ENCODE data around the gene TRAF3. TPM values are rescaled to one million over a fixed set of nuclear protein-coding genes. Genes with fewer than 3 reads are reported as not detected.

Gene TRAF3
- total RNA-seq, 5 donors from 2014 or later (not counting 1 experiment from before 2014, with no cell fraction given) = 29.6 to 46.1 (median 35.7) TPM

- no peak for DNase-seq
- Histone ChIP-seq H3K27ac (ENCODE audit: low read length) (peak overlapping the region; percentile 11), H3K36me3 (ENCODE audit: control insufficient read depth in 2 of 2, extremely low read depth in 1 of 2, insufficient read depth in 1 of 2, low read length in 1 of 2) (no peaks in the 10 kb centered on the region), H3K4me3 (ENCODE audit: control insufficient read depth in 1 of 2, extremely low read depth in 1 of 2, low read length in 1 of 2) (no peak overlapping the region), H3K9me3 (no peaks in the 10 kb centered on the region), H3K4me1 (ENCODE audit: control insufficient read depth in 1 of 2, extremely low read depth in 1 of 2, insufficient read depth in 2 of 2, low read length in 2 of 2) (peaks cover 8 to 35% of the 10 kb centered on the region in 2 experiments), H3K27me3 (replicated peaks in 1 of 2; ENCODE audit: control insufficient read depth in 2 of 2, extremely low read depth in 1 of 2, insufficient read depth in 2 of 2, low read length in 1 of 2) (peaks cover 0 to 4% of the 10 kb centered on the region in 2 experiments)
- peaks cover 14% of the 10 kb centered on the region for H3K36me3 Mint-ChIP-seq
- peak overlapping the region in 1 of 3 donors; percentile 48 for H3K4me3 Mint-ChIP-seq
- H3K4me1 Mint-ChIP-seq = peaks cover 25 to 27% (median 26%) of the 10 kb centered on the region in 3 donors
- no peaks in the 10 kb centered on the region for H3K9me3 Mint-ChIP-seq
- no peaks in the 10 kb centered on the region for H3K27me3 Mint-ChIP-seq
- ChIA-PET POLR2A (no interaction called here), CTCF (interaction anchor here in 1 of 2 donors (0.5 kb wide), 1 partner anchor 264 kb away, joined by 4 read pairs; no protein-coding TSS in a partner anchor)
- 97% methylated on average over 19 of the region's 23 CpGs for WGBS (ENCODE audit: insufficient coverage)
- ATAC-seq (replicated peaks in 1 of 4) = no peak
- peak overlapping the region; percentile 90 for H3K27ac Mint-ChIP-seq
These were observed 172.7 kb downstream of the TRAF3 start for GRCh38 chr14:102949801-102950451.

- Mint-ChIP-seq H3K4me1 (peaks cover 25 to 27% (median 26%) of the 10 kb centered on the region in 3 donors), H3K27ac (no peak overlapping the region), H3K27me3 (no peaks in the 10 kb centered on the region), H3K9me3 (no peaks in the 10 kb centered on the region), H3K36me3 (peaks cover 9% of the 10 kb centered on the region), H3K4me3 (no peak overlapping the region)
- no peaks in the 10 kb centered on the region for H3K36me3 ChIP-seq (ENCODE audit: control insufficient read depth in 2 of 2, extremely low read depth in 1 of 2, insufficient read depth in 1 of 2, low read length in 1 of 2)
- CTCF ChIA-PET = no interaction called here
- H3K27ac ChIP-seq (ENCODE audit: low read length) = no peak overlapping the region
- H3K4me1 ChIP-seq (ENCODE audit: control insufficient read depth in 1 of 2, extremely low read depth in 1 of 2, insufficient read depth in 2 of 2, low read length in 2 of 2) = peaks cover 8 to 35% of the 10 kb centered on the region in 2 experiments
- DNase-seq = no peak
- peaks cover 0 to 3% of the 10 kb centered on the region in 2 experiments for H3K27me3 ChIP-seq (replicated peaks in 1 of 2; ENCODE audit: control insufficient read depth in 2 of 2, extremely low read depth in 1 of 2, insufficient read depth in 2 of 2, low read length in 1 of 2)
- H3K4me3 ChIP-seq (ENCODE audit: control insufficient read depth in 1 of 2, extremely low read depth in 1 of 2, low read length in 1 of 2) = no peak overlapping the region
- no peak for ATAC-seq (replicated peaks in 1 of 4)
- H3K9me3 ChIP-seq = no peaks in the 10 kb centered on the region
- WGBS (ENCODE audit: insufficient coverage) = 88% methylated on average over 10 of the region's 10 CpGs
- POLR2A ChIA-PET = no interaction called here
These were observed 173.8 kb downstream of the TRAF3 start for GRCh38 chr14:102951034-102951433.

- Mint-ChIP-seq H3K4me1 (peaks cover 20 to 22% (median 22%) of the 10 kb centered on the region in 3 donors), H3K36me3 (peaks cover 9% of the 10 kb centered on the region), H3K27ac (no peak overlapping the region), H3K9me3 (no peaks in the 10 kb centered on the region), H3K27me3 (no peaks in the 10 kb centered on the region), H3K4me3 (no peak overlapping the region)
- H3K27ac ChIP-seq (ENCODE audit: low read length) = no peak overlapping the region
- H3K9me3 ChIP-seq = no peaks in the 10 kb centered on the region
- H3K36me3 ChIP-seq (ENCODE audit: control insufficient read depth in 2 of 2, extremely low read depth in 1 of 2, insufficient read depth in 1 of 2, low read length in 1 of 2) = no peaks in the 10 kb centered on the region
- peaks cover 6 to 28% of the 10 kb centered on the region in 2 experiments for H3K4me1 ChIP-seq (ENCODE audit: control insufficient read depth in 1 of 2, extremely low read depth in 1 of 2, insufficient read depth in 2 of 2, low read length in 2 of 2)
- ChIA-PET POLR2A (no interaction called here), CTCF (no interaction called here)
- DNase-seq (no peak), ATAC-seq (replicated peaks in 1 of 4) (no peak)
- WGBS (ENCODE audit: insufficient coverage) = 88% methylated on average over 5 of the region's 8 CpGs
- H3K4me3 ChIP-seq (ENCODE audit: control insufficient read depth in 1 of 2, extremely low read depth in 1 of 2, low read length in 1 of 2) = no peak overlapping the region
- H3K27me3 ChIP-seq (replicated peaks in 1 of 2; ENCODE audit: control insufficient read depth in 2 of 2, extremely low read depth in 1 of 2, insufficient read depth in 2 of 2, low read length in 1 of 2) = peaks cover 0 to 3% of the 10 kb centered on the region in 2 experiments
These were observed 174.6 kb downstream of the TRAF3 start for GRCh38 chr14:102951799-102952198.

GRCh38 chr14:102952276-102952675, 175.0 kb downstream of the TRAF3 start:
- H3K9me3 ChIP-seq = no peaks in the 10 kb centered on the region
- peaks cover 9% of the 10 kb centered on the region for H3K36me3 Mint-ChIP-seq
- H3K9me3 Mint-ChIP-seq = no peaks in the 10 kb centered on the region
- peaks cover 15 to 18% (median 18%) of the 10 kb centered on the region in 3 donors for H3K4me1 Mint-ChIP-seq
- ChIA-PET POLR2A (no interaction called here), CTCF (no interaction called here)
- no peak overlapping the region for H3K4me3 Mint-ChIP-seq
- ATAC-seq (replicated peaks in 1 of 4) (no peak), DNase-seq (no peak)
- no peaks in the 10 kb centered on the region for H3K27me3 Mint-ChIP-seq
- 95% methylated on average over 5 of the region's 6 CpGs for WGBS (ENCODE audit: insufficient coverage)
- no peak overlapping the region for H3K27ac ChIP-seq (ENCODE audit: low read length)
- H3K27ac Mint-ChIP-seq = no peak overlapping the region
- peaks cover 6 to 23% of the 10 kb centered on the region in 2 experiments for H3K4me1 ChIP-seq (ENCODE audit: control insufficient read depth in 1 of 2, extremely low read depth in 1 of 2, insufficient read depth in 2 of 2, low read length in 2 of 2)
- H3K4me3 ChIP-seq (ENCODE audit: control insufficient read depth in 1 of 2, extremely low read depth in 1 of 2, low read length in 1 of 2) = no peak overlapping the region
- H3K27me3 ChIP-seq (replicated peaks in 1 of 2; ENCODE audit: control insufficient read depth in 2 of 2, extremely low read depth in 1 of 2, insufficient read depth in 2 of 2, low read length in 1 of 2) = peaks cover 0 to 3% of the 10 kb centered on the region in 2 experiments
- no peaks in the 10 kb centered on the region for H3K36me3 ChIP-seq (ENCODE audit: control insufficient read depth in 2 of 2, extremely low read depth in 1 of 2, insufficient read depth in 1 of 2, low read length in 1 of 2)

- ChIA-PET CTCF (no interaction called here), POLR2A (no interaction called here)
- H3K9me3 ChIP-seq = no peaks in the 10 kb centered on the region
- H3K27me3 ChIP-seq (replicated peaks in 1 of 2; ENCODE audit: control insufficient read depth in 2 of 2, extremely low read depth in 1 of 2, insufficient read depth in 2 of 2, low read length in 1 of 2) = peaks cover 0 to 3% of the 10 kb centered on the region in 2 experiments
- no peak for DNase-seq
- 82% methylated on average over 15 of the region's 15 CpGs for WGBS (ENCODE audit: insufficient coverage)
- H3K4me1 ChIP-seq (ENCODE audit: control insufficient read depth in 1 of 2, extremely low read depth in 1 of 2, insufficient read depth in 2 of 2, low read length in 2 of 2) = peaks cover 6 to 18% of the 10 kb centered on the region in 2 experiments
- H3K27ac ChIP-seq (ENCODE audit: low read length) = no peak overlapping the region
- H3K36me3 ChIP-seq (ENCODE audit: control insufficient read depth in 2 of 2, extremely low read depth in 1 of 2, insufficient read depth in 1 of 2, low read length in 1 of 2) = no peaks in the 10 kb centered on the region
- H3K4me3 ChIP-seq (ENCODE audit: control insufficient read depth in 1 of 2, extremely low read depth in 1 of 2, low read length in 1 of 2) = no peak overlapping the region
- H3K4me1 Mint-ChIP-seq = peaks cover 13 to 15% (median 13%) of the 10 kb centered on the region in 3 donors
- H3K9me3 Mint-ChIP-seq = no peaks in the 10 kb centered on the region
- no peak overlapping the region for H3K27ac Mint-ChIP-seq
- ATAC-seq (replicated peaks in 1 of 4) = no peak
- no peaks in the 10 kb centered on the region for H3K27me3 Mint-ChIP-seq
- peaks cover 13% of the 10 kb centered on the region for H3K36me3 Mint-ChIP-seq
- no peak overlapping the region for H3K4me3 Mint-ChIP-seq
These were observed 175.9 kb downstream of the TRAF3 start for GRCh38 chr14:102953100-102953499.

GRCh38 chr14:102954081-102954789, 177.0 kb downstream of the TRAF3 start:
- Mint-ChIP-seq H3K4me3 (no peak overlapping the region), H3K9me3 (no peaks in the 10 kb centered on the region), H3K27ac (no peak overlapping the region), H3K27me3 (no peaks in the 10 kb centered on the region), H3K36me3 (peaks cover 14% of the 10 kb centered on the region), H3K4me1 (peaks cover 6 to 9% (median 7%) of the 10 kb centered on the region in 3 donors)
- no peak overlapping the region for H3K4me3 ChIP-seq (ENCODE audit: control insufficient read depth in 1 of 2, extremely low read depth in 1 of 2, low read length in 1 of 2)
- POLR2A ChIA-PET = interaction anchor here in 1 of 2 donors (0.5 kb wide), 1 partner anchor 487 kb away, joined by 4 read pairs; no protein-coding TSS in a partner anchor
- 84% methylated on average over 11 of the region's 18 CpGs for WGBS (ENCODE audit: insufficient coverage)
- H3K27me3 ChIP-seq (replicated peaks in 1 of 2; ENCODE audit: control insufficient read depth in 2 of 2, extremely low read depth in 1 of 2, insufficient read depth in 2 of 2, low read length in 1 of 2) = peaks cover 0 to 3% of the 10 kb centered on the region in 2 experiments
- H3K36me3 ChIP-seq (ENCODE audit: control insufficient read depth in 2 of 2, extremely low read depth in 1 of 2, insufficient read depth in 1 of 2, low read length in 1 of 2) = no peaks in the 10 kb centered on the region
- H3K9me3 ChIP-seq = no peaks in the 10 kb centered on the region
- H3K4me1 ChIP-seq (ENCODE audit: control insufficient read depth in 1 of 2, extremely low read depth in 1 of 2, insufficient read depth in 2 of 2, low read length in 2 of 2) = peaks cover 0 to 11% of the 10 kb centered on the region in 2 experiments
- H3K27ac ChIP-seq (ENCODE audit: low read length) = no peak overlapping the region
- ATAC-seq (replicated peaks in 1 of 4) (no peak), DNase-seq (no peak)
- CTCF ChIA-PET = no interaction called here
